HEK293T (cell line): ENCODE results near the gene LAMTOR4.
"Not testable (repeated sequence)": the region's sequence is repeated elsewhere in the genome, so short reads cannot be mapped to it uniquely, and the experiment has no call there.

Experiments used
- CTCF ChIA-PET: fragments of 350-600 bp; formaldehyde crosslinking; extraction: SDS; loops from one replicate; lab custom pipeline; 2021; ENCODE audit warnings: antibody characterized with exemption, inconsistent platforms; lab: Yijun Ruan, JAX
- POLR2A ChIA-PET: fragments of 350-600 bp; formaldehyde crosslinking; extraction: SDS; loops from one replicate; lab custom pipeline; 2020; ENCODE audit warnings: antibody characterized with exemption, inconsistent platforms; lab: Yijun Ruan, JAX
- DNase-seq: peaks from one replicate; pipeline ENCODE4 v3.0.0; 2012; ENCODE audit warnings: mixed read lengths; ENCODE audit errors: extremely low spot score
- ARNT ChIP-seq: fragments of 450-650 bp; IDR thresholded peaks from 2 replicates; pipeline ENCODE4 v1.6.1; 2017; ENCODE audit warnings: mild to moderate bottlenecking
- BHLHE40 ChIP-seq: fragments of 450-650 bp; IDR thresholded peaks from 2 replicates; pipeline ENCODE4 v1.6.1; 2016; ENCODE audit warnings: mild to moderate bottlenecking, moderate library complexity, borderline replicate concordance
- CTBP1 ChIP-seq: fragments of 450-650 bp; IDR thresholded peaks from 2 replicates; pipeline ENCODE4 v1.6.1; 2016; ENCODE audit warnings: borderline replicate concordance
- ELF4 ChIP-seq: fragments of 450-650 bp; IDR thresholded peaks from 2 replicates; pipeline ENCODE4 v1.6.1; 2017; ENCODE audit warnings: antibody characterized with exemption
- FOXA1 ChIP-seq: fragments of 450-650 bp; IDR thresholded peaks from 2 replicates; pipeline ENCODE4 v1.6.1; 2016; ENCODE audit warnings: mild to moderate bottlenecking
- FOXK2 ChIP-seq: fragments of 450-650 bp; IDR thresholded peaks from 2 replicates; pipeline ENCODE4 v1.6.1; 2016; ENCODE audit warnings: mild to moderate bottlenecking
- FOXM1 ChIP-seq: fragments of 450-650 bp; IDR thresholded peaks from 2 replicates; pipeline ENCODE4 v1.6.1; 2017; ENCODE audit warnings: mild to moderate bottlenecking, borderline replicate concordance
- HDGF ChIP-seq: fragments of 450-650 bp; IDR thresholded peaks from 2 replicates; pipeline ENCODE4 v1.6.1; 2017; ENCODE audit warnings: antibody characterized with exemption, borderline replicate concordance
- L3MBTL2 ChIP-seq: fragments of 450-650 bp; conservative IDR thresholded peaks from 2 replicates; pipeline ENCODE4 v1.6.1; 2016; ENCODE audit warnings: mild to moderate bottlenecking
- LEF1 ChIP-seq: fragments of 450-650 bp; IDR thresholded peaks from 2 replicates; pipeline ENCODE4 v1.6.1; 2017; ENCODE audit warnings: mild to moderate bottlenecking, borderline replicate concordance
- NFRKB ChIP-seq: fragments of 450-650 bp; IDR thresholded peaks from 2 replicates; pipeline ENCODE4 v1.6.1; 2016; ENCODE audit warnings: mild to moderate bottlenecking, moderate library complexity
- SP1 ChIP-seq: fragments of 450-650 bp; IDR thresholded peaks from 2 replicates; pipeline ENCODE4 v1.6.1; 2017
- SUZ12 ChIP-seq: fragments of 450-650 bp; IDR thresholded peaks from 2 replicates; pipeline ENCODE4 v1.6.1; 2016; ENCODE audit warnings: mild to moderate bottlenecking
- TARDBP ChIP-seq: fragments of 450-650 bp; IDR thresholded peaks from 2 replicates; pipeline ENCODE4 v1.6.1; 2016
- ZNF384 ChIP-seq: fragments of 450-650 bp; IDR thresholded peaks from 2 replicates; pipeline ENCODE4 v1.6.1; 2016
- TF ChIP-seq, protein P1 (sequence below): fragments of 450-650 bp; IDR thresholded peaks from 2 replicates; pipeline ENCODE4 v1.6.1; 2016

The LAMTOR4 gene

DNA sequence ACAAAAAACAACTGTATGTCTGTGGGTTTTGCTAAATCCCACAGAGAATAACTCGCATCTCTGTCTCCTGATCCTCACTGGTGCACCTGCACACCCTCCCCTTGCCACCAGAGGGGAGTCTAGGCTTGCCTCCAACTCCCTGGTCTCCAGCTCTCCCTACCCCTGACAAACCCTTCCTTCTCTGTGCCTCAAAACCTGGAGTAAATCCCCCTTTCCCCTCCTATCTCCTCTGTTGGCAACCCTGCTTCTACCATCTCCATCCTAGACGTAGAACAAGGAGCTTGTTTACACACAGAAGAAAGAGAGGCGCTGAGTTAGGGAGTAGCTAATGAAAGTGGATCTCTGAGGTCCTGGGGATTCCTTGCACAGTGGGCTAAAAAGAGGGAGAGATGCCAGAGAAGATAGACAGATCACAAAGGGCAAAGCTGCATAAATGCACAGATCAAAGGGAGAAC is 16.0 kb upstream of the LAMTOR4 start:
- peak; percentile 78 for DNase-seq
- ChIA-PET CTCF (interaction anchor here (0.6 to 1.9 kb wide), 14 partner anchors 8 to 279 kb away, joined by 3 to 13 read pairs (median 6); partner anchors contain the start of genes LAMTOR4 and PVRIG), POLR2A (interaction anchor here (0.7 to 1.4 kb wide), 5 partner anchors 16 to 214 kb away, joined by 3 to 9 read pairs (median 3); partner anchors contain the start of genes AP4M1, LAMTOR4 and MCM7)
- TF ChIP-seq CTBP1 (no peak), ARNT (no peak), FOXK2 (no peak), FOXA1 (no peak), FOXM1 (no peak), TARDBP (no peak), SP1 (no peak), SUZ12 (no peak), LEF1 (no peak), ZNF384 (no peak), NFRKB (no peak), BHLHE40 (no peak)
- TF ChIP-seq, protein P1, sequence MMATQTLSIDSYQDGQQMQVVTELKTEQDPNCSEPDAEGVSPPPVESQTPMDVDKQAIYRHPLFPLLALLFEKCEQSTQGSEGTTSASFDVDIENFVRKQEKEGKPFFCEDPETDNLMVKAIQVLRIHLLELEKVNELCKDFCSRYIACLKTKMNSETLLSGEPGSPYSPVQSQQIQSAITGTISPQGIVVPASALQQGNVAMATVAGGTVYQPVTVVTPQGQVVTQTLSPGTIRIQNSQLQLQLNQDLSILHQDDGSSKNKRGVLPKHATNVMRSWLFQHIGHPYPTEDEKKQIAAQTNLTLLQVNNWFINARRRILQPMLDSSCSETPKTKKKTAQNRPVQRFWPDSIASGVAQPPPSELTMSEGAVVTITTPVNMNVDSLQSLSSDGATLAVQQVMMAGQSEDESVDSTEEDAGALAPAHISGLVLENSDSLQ: no peak

DNA sequence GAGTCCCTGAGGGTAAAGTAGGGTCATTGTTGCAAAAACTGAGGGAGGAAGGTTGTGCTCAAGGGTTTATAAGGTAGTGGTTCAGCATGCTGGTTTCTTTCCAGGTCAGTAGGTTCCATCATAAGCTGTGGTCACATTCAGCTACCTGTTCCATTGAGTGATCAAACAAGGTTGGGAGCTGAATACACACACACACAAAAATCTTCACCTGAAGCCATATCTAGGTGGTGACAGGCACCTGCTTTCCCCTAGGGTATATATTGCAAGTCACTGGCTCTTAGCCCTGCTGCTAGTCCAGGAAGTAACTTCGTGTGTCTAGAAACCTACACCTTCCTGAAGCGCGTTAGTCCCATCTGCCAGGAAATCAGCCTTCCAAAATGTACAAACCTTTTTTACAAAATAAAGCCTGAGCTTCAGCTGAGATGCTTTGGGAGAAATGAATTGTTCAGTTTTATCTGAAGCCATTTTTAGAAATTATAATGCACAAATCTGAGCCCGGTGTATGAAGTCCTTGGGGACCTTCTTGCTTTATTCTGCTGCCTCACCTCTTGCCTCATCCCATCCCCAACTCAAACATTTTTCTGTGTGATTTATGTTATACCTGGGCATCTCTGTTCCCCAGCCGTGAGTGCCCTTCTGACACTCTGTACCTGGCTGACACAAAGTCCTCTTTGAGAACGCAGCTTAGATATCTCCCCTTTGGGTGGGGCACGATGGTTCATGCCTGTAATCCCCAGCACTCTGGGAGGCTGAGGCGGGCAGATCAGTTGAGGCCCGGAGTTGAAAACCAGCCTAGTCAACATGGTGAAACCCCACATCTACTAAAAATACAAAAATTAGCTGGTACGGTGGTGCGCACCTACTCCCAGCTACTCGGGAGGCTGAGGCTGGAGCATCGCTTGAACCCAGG is 10.6 kb upstream of the LAMTOR4 start:
- ChIA-PET POLR2A (interaction anchor here (1.1 to 2.0 kb wide), 3 partner anchors 8 to 11 kb away, joined by 3 to 8 read pairs (median 7); partner anchors contain the start of genes LAMTOR4 and MBLAC1), CTCF (interaction anchor here (1.0 kb wide), 1 partner anchor 8 kb away, joined by 5 read pairs; no protein-coding TSS in a partner anchor)
- DNase-seq: no peak
- TF ChIP-seq BHLHE40 (no peak), FOXK2 (no peak), LEF1 (no peak), SP1 (no peak), NFRKB (no peak), ZNF384 (no peak), FOXM1 (no peak), ELF4 (no peak), L3MBTL2 (no peak), CTBP1 (no peak), TARDBP (no peak), FOXA1 (no peak), SUZ12 (no peak), ARNT (no peak), HDGF (no peak)
- TF ChIP-seq, protein P1: no peak

DNA sequence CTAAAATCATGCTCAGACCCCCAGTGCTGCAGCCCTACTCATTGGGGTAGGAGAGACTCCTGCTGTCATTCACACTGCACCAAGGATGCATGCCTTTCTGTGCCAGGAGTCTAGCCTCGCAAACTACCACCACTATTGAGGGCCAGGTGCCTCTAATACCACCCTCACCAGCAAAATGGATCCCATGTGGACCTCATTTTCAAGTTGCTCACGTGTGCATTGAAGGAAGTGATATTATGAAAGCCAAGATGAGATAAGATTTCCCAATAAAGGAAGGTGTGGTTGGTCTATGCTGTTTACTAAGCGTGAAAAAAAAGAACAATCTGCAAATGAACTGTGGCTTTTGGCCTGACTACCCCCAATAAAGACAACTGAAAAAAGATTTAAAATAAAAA is 7.2 kb upstream of the LAMTOR4 start:
- no peak for TF ChIP-seq LEF1
- POLR2A ChIA-PET: interaction anchor here (1.1 kb wide), 1 partner anchor 13 kb away, joined by 3 read pairs; no protein-coding TSS in a partner anchor
- CTCF ChIA-PET: interaction anchor here (1.5 to 3.0 kb wide), 3 partner anchors 9 to 17 kb away, joined by 3 to 10 read pairs (median 8); no protein-coding TSS in a partner anchor
- no peak for DNase-seq

DNA sequence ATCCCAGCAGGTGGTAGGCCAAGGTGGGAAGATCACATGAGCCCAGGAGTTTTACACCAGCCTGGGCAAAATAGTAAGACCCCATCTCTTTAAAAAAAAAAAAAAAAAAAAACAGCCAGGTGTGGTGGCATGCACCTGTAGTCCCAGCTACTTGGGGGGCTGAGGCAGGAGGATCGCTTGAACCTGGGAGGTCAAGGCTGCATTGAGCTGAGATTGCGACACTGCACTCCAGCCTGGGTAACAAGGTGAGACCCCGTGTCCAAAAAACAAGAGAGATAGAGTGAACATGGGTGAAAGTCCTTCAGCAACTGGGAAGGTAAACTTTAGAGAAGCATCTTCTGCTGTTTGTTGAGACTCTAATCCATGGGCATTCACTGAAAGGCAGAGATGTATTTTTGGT is 6.3 kb upstream of the LAMTOR4 start:
- no peak for TF ChIP-seq FOXK2
- no peak for TF ChIP-seq CTBP1
- TF ChIP-seq, protein P1: no peak
- TF ChIP-seq ARNT: no peak
- TF ChIP-seq LEF1: no peak
- TF ChIP-seq NFRKB: no peak
- no peak for TF ChIP-seq L3MBTL2
- TF ChIP-seq FOXM1: no peak
- TF ChIP-seq SP1: no peak
- TF ChIP-seq HDGF: no peak
- no peak for DNase-seq
- ChIA-PET POLR2A (no interaction called here), CTCF (interaction anchor here (0.5 to 3.0 kb wide), 3 partner anchors 8 to 17 kb away, joined by 3 to 8 read pairs (median 3); no protein-coding TSS in a partner anchor)

DNA sequence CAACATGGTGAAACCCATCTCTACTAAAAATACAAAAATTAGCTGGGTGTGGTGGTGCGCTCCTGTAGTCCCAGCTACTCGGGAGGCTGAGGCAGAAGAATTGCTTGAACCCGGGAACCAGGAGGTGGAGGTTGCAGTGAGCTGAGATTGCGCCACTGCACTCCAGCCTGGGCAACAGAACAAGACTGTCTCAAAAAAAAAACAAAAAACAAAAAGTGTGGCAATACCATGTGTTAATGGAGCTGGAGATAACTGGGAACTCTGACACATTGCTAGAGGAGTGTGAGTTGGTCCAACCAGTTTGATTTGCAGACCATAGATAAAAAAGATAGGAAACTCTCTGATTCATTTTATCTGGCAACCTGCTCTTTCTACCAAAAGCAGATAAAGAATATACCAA is 2.4 kb upstream of the LAMTOR4 start:
- POLR2A ChIA-PET, DNase-seq: not testable (repeated sequence)
- CTCF ChIA-PET: interaction anchor here (0.7 to 1.7 kb wide), 2 partner anchors 14 to 16 kb away, joined by 6 read pairs; no protein-coding TSS in a partner anchor

DNA sequence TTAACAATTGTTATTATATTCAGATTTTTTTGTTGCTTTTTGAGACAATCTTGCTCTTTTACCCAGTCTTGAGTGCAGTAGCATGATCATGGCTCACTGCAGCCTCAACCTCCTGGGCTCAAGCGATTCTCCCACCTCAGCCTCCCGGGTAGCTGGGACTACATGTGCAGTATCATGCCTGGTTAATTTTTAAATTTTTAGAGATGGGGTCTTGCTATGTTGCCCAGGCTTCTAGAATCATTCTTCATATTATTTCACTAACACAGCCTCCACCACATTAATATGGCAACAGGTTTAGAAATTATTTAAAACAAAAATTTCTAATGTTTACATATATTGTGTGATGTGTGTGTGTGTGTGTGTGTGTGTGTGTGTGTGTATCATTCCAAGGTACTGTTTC is 1.4 kb upstream of the LAMTOR4 start:
- DNase-seq: no peak
- POLR2A ChIA-PET: interaction anchor here (0.8 to 2.4 kb wide), 6 partner anchors 10 to 46 kb away, joined by 3 to 23 read pairs (median 7); partner anchors contain the start of genes AP4M1, GPC2, MBLAC1 and MCM7
- no peak for TF ChIP-seq BHLHE40
- no peak for TF ChIP-seq FOXA1
- no peak for TF ChIP-seq CTBP1
- TF ChIP-seq ELF4: no peak
- no peak for TF ChIP-seq LEF1
- no peak for TF ChIP-seq FOXM1
- no peak for TF ChIP-seq TARDBP
- TF ChIP-seq NFRKB: no peak
- no peak for TF ChIP-seq FOXK2
- TF ChIP-seq, protein P1: no peak
- no peak for TF ChIP-seq L3MBTL2
- TF ChIP-seq ZNF384: no peak
- TF ChIP-seq SUZ12: no peak
- no peak for TF ChIP-seq SP1
- TF ChIP-seq ARNT: no peak
- no peak for TF ChIP-seq HDGF
- CTCF ChIA-PET: interaction anchor here (1.7 to 1.8 kb wide), 2 partner anchors 15 to 17 kb away, joined by 6 to 8 read pairs; no protein-coding TSS in a partner anchor
